Measurements from ENCODE around the gene UBA3. TPM values are rescaled to one million over a fixed set of nuclear protein-coding genes. Genes with fewer than 3 reads are reported as not detected.
A peak's percentile ranks its signal among the peaks of the same experiment; 100 is the strongest.

UBA3 gene
- total RNA-seq, 4 donors from 2014 or later, result 37.2 to 77.7 (median 48.6) TPM

GRCh38 chr3:69085833-69086722, 5.9 kb upstream of the UBA3 start:
- Histone ChIP-seq H3K9me3 (no peaks in the 10 kb centered on the region), H3K27me3 (no peaks in the 10 kb centered on the region), H3K27ac (peak overlapping the region; percentile 96), H3K4me3 (peak overlapping the region; percentile 93), H3K4me1 (peaks cover 86% of the 10 kb centered on the region), H3K36me3 (no peaks in the 10 kb centered on the region)
- DNase-seq (ENCODE audit: low spot score in 2 of 2), result peak; percentile 94 to 96
- 1% methylated on average over 8 of the region's 8 CpGs for WGBS
- TF ChIP-seq CTCF (IDR thresholded peaks at IDR 0.05) (no peak), EP300 (IDR thresholded peaks at IDR 0.05) (no peak), POLR2AphosphoS5 (IDR thresholded peaks at IDR 0.05) (peak in 2 of 3 donors; percentile 11 to 57)

GRCh38 chr3:69085168-69085832, 5.1 kb upstream of the UBA3 start:
- TF ChIP-seq POLR2A (IDR thresholded peaks at IDR 0.05) (no peak), EP300 (IDR thresholded peaks at IDR 0.05) (no peak), POLR2AphosphoS5 (IDR thresholded peaks at IDR 0.05) (peak in 1 of 3 donors; percentile 6), CTCF (IDR thresholded peaks at IDR 0.05) (no peak)
- Histone ChIP-seq H3K9me3 (no peaks in the 10 kb centered on the region), H3K36me3 (no peaks in the 10 kb centered on the region), H3K4me1 (peaks cover 86% of the 10 kb centered on the region), H3K27ac (peak overlapping the region; percentile 96), H3K4me3 (peak overlapping the region; percentile 93), H3K27me3 (no peaks in the 10 kb centered on the region)
- peak in 1 of 2 donors; percentile 70 for DNase-seq (ENCODE audit: low spot score in 2 of 2)
- 0% methylated on average over 15 of the region's 26 CpGs for WGBS

- Histone ChIP-seq H3K9me3 (no peaks in the 10 kb centered on the region), H3K27ac (peak within 1 kb of the TSS; percentile 96), H3K36me3 (no peaks in the 10 kb centered on the region), H3K4me1 (peaks cover 79% of the 10 kb centered on the region), H3K4me3 (peak within 1 kb of the TSS; percentile 93), H3K27me3 (no peaks in the 10 kb centered on the region)
- TF ChIP-seq POLR2AphosphoS5 (IDR thresholded peaks at IDR 0.05) (peak in 2 of 3 donors; percentile 5 to 17), CTCF (IDR thresholded peaks at IDR 0.05) (no peak)
- 0% methylated on average over 18 of the region's 32 CpGs for WGBS
- DNase-seq (ENCODE audit: low spot score in 2 of 2), result peak; percentile 97 to 99
Observed at GRCh38 chr3:69084326-69085167, 4.4 kb upstream of the UBA3 start, which contains the start of gene ARL6IP5. TSS of gene ARL6IP5 (plus strand) at chr3:69084937. CDS start at chr3:69085048, 111 bp downstream.

- H3K27ac ChIP-seq, result peak overlapping the region; percentile 39
- TF ChIP-seq POLR2A (IDR thresholded peaks at IDR 0.05) (no peak), POLR2AphosphoS5 (IDR thresholded peaks at IDR 0.05) (no peak), EP300 (IDR thresholded peaks at IDR 0.05) (no peak), CTCF (IDR thresholded peaks at IDR 0.05) (no peak)
Observed at GRCh38 chr3:69082805-69083204, 2.6 kb upstream of the UBA3 start.

More at GRCh38 chr3:69082805-69083204, 2.6 kb upstream of the UBA3 start:
- no peaks in the 10 kb centered on the region for H3K27me3 ChIP-seq
- H3K36me3 ChIP-seq, result no peaks in the 10 kb centered on the region
- peaks cover 79% of the 10 kb centered on the region for H3K4me1 ChIP-seq
- H3K4me3 ChIP-seq, result no peak overlapping the region
- H3K9me3 ChIP-seq, result no peaks in the 10 kb centered on the region
- no peak for DNase-seq (ENCODE audit: low spot score in 2 of 2)

Measured in suprapubic skin (tissue), 4 donors.